NCI-H526 treated with DMSO at 0.1 percent for 48 hours (cell line): ENCODE data around the gene KRT9.

Source experiments
- DNase-seq: peaks from one replicate; lab custom pipeline; 2025; lab: John Stamatoyannopoulos, UW

Gene KRT9

DNA sequence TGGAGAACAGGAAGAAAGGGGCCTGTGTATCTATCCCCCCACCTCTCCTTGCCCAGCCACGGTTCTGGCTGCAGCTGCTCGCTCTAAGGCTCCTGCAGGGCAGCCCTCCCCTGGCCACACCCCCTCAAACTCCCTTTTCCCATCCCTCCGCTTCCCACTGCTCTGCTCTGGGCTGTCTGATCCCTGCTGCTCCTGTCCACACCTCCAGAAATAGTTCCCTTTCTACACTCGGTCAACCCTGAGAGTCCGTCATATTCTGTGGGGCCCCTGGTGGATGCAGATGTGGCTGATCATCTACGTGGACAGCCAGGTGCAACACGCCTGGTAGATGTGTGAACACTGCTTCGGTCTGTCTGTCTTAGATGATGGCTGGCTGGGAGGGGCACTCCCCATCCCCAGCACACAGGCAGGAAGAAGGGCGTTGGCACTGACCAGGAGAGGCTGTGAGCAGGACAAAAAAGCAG is 24.4 kb downstream of the KRT9 start:
- DNase-seq: no peak

DNA sequence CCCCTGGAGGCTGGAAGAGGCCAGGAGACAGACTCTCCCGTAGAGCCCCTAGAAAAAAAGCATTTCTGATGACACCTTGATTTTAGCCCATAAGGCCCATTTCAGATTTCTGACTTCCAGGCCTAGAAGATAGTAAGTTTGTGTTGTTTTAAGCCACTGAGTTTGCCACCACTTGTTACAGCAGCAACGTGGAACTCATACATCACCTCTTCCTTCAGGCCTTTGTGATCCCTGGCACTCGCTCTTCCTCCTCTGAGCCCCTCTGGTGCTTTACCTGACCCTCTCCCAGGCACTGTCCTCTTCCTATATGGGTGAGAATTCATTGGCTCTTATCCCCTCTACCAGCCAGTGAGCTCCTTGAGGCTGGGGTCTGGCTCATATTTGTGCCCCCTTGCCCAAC is 25.0 kb downstream of the KRT9 start:
- no peak for DNase-seq

DNA sequence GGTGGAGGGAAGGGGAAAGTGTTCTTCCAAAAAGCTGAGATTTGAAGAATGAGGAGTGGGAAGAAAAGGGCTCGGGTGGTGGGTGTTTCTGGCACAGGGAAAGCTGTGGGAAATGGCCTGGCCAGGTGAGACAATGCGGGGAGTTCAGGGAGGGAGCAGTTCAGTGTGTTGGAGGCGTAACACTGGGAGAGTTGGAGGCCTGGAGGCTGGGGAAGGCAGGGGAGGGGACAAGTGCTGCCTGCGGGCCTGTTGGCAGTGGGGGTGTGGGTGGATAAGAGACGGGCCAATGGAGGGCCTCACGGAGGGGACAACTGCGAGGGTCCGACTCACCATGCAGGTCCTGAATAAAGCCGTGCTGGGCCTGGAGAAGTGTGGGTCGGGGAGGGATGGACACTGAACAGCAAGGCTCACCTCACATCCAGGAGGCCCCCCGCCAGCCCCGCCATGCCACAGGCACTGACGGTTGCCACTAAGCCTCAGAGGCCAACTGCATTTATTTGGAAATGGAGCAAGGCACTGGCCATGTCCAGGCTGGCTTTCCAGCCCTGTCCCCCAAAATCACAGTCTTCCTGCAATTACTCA is 25.9 kb downstream of the KRT9 start:
- DNase-seq: no peak

DNA sequence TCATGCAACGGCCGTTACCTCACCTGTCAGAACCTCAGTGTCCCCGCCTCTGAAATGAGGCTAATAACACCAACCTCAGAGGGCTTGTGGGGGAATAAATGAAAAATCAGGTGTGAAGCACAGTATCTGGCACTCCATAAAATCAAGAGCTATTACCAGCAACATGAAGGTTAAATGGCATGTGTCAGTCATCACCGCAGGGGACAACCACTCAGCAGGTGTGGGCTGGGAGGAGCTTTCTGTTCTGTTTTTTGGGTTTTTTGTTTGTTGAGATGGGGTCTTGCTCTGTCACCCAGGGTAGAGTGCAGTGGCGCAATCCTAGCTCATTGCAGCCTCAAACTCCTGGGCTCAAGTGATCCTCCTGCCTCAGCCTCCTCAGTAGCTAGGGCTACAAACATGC is 26.9 kb downstream of the KRT9 start:
- DNase-seq: no peak

DNA sequence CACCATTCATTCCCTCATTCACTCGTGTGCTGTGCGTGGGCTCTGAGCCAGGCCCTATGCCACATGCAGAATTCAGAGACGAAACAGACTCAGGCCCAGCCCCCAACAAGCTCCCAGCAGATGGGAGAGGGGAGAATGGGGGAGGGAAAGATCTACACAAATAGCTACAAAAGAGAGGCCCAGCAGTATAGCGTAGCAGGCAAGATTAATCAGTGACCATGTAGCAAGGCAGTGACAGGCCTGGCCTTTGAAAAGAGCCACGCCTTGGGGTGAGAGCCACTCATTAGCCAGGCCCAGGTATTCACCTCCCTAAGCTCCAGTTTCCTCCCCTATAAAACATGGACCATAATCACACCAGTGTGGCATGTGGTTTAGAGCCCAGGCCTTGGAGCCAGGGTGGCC is 27.4 kb downstream of the KRT9 start:
- DNase-seq: no peak

DNA sequence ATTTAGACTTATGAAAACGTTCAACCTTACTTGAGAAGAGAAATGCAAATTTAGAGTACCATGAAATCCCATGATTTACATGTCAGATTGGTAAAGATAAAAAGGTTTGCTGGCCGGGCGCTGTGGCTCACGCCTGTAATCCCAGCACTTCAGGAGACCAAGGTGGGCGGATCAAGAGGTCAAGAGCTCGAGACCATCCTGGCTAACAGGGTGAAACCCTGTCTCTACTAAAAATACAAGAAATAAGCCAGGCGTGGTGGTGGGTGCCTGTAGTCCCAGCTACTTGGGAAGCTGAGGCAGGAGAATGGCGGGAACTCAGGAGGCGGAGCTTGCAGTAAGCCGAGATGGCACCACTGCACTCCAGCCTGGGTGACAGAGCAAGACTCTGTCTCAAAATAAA is 29.1 kb downstream of the KRT9 start:
- peak; percentile 77 for DNase-seq

DNA sequence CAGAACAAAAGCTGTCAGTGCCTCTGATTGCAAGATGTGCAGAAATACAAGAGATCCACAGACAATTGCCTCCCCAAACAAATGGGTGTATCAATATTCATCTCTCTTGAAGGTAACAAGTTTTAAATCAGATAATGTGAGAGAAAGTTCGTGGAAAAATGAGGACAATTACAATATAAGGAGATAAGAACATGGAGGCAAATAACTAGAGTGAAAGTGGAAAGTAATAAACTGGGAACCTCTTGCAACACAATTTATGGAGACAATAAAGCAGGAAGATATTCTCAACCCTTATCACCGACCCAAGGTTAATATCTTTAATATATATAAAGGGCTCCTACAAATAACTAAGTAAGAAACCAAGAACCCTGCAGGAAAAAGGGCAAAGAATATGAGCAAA is 29.5 kb downstream of the KRT9 start:
- no peak for DNase-seq

DNA sequence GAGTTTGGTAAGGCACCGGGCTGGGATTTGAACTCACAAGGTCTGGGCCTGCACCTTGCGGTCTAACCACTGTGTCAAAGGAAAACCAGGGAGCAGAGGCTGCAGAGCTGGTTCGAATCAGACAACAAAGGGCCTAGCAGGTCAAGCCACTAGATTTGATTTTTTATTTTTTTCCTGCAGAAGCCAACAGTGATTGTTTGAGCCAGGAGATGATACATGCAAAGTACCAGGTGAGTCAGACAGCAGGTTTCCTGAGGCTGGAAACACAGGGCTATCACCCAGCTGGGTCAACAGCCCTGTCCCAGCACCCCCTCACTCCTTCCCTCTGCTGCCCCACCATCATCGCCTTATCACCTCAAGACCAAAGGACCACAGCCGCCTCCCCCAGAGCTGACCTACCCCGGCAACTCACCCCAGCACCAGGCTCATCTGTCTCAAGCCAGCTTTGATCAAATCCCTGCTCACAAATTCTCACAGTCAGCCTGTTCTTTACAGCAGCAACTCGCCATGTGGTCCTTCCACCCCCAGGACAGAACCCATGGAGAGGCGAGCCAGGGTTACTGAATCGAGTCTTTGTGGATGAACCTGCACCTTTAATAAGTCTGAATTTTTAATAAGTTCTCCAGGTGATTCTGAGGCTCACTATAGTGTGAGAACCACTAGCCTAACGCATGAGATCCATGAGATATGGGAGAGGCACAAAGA is 30.8 kb downstream of the KRT9 start:
- peak; percentile 55 for DNase-seq

DNA sequence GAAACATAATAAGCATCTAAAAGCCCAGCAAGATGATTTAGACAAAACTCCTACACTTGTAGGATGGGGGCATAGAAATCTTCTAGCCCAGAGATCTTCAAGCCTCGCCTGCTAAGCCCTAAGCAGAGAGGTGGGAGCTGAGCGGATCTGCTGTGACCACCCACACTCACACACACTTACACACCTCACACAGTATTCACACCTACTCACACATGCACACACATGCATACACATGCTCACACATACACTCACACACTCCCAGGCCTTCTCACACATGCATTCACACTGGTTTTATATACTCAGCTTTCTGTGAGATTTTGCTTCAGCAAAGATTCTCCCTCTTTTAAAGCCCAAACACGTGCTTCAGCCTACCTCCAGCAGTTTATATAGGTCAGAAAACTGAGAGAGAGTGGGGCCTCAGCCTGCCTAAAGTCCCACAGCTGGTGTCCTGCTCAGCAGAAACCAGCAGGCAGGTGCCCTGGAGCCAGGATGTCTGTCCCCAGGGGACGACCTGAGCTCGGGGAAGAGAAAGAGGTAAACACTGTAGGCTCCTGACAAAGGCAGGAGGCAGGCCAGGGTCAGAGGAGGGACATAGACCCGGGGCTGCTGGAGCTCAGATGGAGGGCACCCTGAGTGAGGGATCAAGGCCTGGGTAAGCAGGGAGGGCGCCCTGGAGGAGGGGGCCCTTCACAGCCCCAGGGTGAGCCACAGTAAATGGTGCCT is 31.7 kb downstream of the KRT9 start:
- no peak for DNase-seq

DNA sequence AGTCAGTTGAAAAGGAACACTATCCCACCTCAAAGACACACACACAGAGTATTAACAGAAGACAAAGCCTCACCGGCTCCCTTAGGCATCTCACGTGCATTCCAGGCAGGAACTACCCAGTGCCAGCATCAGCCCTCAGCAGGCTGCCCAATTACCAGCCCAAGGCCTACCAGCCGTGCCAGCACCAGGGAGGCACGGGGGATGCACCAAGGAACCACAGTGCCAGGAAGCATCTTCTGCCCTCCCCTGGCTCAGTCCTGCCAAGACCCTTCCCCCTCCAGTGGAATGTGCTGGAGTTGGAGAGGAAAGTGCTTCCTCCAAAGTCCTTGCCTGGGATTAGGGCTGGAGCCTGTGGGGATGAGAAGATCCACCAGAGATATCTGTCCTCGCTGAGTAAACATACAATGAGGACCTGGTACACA is 32.8 kb downstream of the KRT9 start:
- DNase-seq: no peak

DNA sequence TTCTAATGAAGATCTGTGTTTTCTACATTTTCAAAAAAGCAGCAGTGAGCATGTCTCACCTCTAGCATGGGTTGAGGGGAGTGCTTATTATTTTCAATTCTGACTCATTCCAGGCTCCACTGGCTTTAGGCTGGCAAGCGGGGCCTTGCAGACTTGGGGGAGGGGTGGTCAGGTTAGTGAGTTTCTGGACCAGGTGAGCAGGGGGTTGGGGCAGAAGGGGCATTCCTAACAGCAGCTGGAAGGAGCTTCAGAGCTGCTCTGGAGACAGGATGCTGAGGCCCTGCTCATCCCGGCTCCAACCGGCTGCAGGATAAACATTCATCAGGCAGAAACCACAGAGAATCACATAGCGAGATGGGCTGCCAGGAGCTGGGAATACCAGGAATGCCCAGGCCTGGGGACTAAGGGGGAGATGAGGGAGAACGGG is 33.3 kb downstream of the KRT9 start:
- no peak for DNase-seq

DNA sequence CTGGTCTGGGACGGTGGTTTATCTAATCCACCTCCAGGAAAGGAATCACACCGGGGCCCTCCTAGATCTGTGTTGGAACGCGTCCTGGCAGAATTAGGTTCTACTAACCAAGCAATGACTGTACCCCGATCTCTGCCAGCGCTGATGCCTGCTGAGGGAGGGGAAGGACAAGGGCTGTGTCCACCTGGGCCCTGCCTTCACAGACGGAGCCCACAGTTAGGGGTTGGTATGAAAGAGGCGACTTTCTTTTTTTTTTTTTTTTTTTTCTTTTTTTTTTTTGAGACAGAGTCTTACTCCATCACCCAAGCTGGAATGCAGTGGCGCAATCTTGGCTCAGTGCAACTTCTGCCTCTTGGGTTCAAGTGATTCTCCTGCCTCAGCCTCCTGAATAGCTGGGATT is 33.9 kb downstream of the KRT9 start:
- DNase-seq: no peak

DNA sequence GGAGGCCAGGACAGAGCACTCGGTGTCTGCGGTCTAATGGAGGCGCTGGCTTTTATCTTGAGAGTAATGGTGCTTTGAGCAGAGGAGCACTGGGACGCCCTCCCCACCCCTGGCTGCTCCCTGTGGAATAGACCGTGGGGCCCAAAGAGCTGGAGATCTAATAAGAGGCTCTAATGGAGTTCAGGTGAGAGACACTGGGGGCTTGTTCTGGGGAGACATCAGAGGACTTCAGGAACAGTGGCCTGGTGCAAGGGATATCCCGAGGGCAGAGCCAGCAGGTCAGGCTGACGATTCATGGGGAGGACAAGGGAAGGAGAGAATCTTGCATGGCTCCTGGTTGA is 34.3 kb downstream of the KRT9 start:
- no peak for DNase-seq

DNA sequence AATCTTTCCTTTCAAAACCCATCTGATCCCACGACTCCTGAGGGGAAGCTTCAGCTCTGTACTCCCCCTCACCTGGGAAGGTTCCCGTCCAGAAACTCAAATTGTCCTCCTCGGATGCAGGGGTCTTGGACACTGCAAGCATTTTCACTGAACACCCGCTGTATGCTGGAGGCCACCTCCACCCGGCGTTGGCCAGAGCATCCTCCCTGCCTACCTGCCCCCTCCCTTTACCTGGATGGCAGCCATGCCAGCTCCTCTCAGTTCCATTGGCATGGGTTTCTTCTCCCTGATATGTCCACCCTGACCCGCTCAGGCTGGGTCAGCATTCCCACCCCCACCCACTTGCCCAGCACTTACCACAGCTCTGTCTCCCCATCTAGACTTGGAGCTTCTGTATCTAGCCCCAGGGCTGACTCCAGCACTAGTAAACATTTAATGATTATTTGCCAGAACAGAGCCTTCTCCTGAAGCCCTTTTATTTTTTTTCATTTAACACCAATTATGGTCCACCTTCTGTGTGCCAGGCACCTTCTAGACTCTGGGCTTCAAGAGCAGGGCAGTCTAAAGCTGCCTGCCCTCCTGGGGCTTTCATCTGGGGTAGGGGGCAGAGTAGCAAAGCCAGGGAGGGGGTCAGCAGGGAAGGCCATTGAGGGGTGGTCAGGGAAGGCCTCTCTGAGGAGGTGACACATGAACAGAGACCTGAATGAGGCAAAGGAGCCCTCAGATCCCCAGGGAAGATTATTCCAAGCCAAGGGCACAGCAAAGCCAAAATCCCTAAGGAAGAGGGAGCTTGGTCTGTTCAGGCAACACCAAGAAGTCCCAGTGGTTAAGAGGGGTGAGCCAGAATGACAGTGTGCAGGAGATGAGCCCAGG is 34.9 kb downstream of the KRT9 start:
- no peak for DNase-seq

DNA sequence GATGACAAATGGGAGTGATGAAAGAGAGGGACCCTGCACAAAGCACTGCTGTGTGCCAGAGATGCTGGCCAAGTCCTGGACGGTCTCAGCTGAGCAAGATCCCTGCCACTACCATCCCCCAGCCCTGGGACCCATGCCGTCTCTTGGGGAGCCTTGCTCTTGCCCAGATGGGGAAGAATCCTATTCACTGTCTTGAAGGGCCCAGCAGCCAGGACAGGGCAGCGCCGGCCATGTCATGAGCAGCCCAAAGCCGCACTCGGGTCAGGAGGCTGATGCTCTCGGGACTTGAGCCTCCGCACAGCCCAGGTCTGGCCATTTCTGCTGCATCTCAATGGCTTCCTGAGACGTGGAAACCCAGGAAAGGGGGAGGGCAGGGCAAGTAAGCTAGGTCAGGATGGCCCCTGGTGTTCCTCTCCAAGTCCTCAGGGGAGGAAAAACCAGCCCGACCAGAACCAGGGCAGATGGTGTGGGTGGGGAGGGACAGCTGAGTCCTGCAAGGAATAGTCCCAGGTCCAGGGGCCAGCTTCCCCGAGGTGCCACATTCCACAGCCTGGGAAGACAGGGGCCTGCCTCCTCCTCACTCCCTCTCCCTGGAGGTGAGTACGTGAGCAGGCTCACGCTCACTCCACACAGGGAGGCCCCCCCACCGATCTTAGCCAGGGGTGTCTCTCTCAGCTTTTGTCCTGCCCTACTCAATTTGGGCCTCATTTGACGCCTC is 35.9 kb downstream of the KRT9 start:
- no peak for DNase-seq

DNA sequence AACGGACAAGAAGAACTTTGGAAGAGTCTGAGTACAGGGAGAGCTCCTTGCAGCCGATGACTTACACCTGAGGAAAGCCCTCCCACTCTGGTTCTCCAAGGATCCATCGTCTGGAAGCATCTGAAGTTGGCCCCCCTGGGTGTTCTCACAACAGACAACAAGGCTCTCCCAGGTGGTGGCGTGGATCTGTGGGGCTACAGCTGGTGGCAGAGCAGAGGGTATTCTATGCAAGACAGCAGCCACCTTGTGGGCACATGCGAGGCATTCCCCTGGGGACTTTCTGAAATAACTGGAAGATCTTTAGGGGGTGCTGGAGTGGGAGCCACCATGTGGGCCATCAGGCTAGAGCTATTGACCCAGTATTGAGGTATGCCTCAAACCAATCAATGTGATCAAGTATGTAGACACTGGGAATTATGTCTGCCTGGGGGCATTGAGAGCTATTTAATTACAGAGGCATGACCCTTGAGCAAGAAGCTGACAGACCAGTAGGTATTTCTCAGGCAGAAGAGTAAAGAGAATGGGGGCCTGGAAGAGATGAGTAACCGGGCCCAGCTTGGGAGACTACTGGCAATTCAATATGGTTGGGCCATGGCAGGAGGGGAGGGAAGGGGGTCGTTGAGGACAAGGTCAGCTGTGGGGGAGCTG is 36.8 kb downstream of the KRT9 start:
- DNase-seq: no peak

DNA sequence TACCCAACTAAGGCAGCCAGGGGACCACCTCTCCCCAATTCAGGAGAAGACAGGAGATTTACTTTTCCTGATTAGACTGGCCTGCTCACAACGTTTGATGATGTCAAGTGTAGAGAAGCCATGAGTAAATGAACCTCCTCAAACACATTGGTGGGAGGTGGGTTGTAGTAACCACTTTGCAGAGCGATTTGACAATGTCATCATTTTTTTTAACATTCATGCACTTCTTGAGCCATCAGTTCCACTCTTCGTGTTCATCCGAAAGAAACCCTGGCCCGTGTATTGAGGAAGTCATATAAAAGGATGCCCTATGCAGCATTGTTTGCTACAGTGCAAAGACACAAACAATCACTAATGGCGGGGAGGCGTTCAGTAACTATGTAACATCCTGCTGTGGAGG is 38.2 kb downstream of the KRT9 start:
- no peak for DNase-seq

DNA sequence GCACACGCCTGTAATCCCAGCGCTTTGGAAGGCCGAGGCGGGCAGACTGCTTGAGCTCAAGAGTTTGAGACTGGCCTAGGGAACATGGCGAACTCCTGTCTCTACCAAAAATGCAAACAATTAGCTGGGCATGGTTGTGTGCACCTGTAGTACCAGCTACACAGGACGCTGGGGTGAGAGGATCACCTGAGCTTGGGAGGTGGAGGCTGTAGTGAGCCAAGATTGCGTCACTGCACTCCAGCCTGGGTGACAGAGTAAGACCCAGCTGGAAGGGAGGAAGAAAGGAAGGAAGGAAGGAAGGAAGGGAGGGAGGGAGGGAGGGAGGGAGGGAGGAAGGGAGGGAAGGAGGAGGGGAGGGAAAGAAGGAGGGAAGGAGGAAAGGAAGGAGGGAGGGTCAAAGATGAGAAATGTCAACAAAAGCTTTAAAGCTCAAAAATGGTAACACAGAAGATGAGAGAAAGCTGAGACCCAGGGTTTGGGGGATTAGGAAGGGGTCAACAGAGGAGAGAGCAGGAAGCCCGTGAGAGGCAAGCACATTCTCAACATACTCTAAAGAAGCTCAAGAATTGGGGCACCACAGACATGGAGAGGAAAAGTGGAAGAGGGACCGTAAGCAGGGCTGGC is 38.8 kb downstream of the KRT9 start:
- DNase-seq: no peak

DNA sequence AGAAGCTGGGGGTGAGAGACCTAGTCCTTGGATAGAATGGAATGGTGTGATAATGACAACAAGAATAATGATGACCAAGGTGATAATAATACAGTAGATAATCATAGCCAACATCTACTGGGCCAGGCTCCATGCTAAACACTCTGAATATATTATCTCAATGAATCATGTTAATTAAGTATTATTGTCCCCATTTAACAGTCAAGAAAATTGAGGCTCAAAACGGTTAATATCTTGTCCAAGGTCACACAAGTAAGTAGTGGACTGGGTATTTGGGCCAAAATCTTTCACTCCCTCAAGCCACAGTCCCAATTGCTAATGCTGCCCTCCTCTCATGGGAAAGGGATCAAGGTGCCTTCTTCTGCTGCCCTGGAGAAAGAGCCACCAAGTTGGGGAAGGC is 39.9 kb downstream of the KRT9 start:
- DNase-seq: no peak

DNA sequence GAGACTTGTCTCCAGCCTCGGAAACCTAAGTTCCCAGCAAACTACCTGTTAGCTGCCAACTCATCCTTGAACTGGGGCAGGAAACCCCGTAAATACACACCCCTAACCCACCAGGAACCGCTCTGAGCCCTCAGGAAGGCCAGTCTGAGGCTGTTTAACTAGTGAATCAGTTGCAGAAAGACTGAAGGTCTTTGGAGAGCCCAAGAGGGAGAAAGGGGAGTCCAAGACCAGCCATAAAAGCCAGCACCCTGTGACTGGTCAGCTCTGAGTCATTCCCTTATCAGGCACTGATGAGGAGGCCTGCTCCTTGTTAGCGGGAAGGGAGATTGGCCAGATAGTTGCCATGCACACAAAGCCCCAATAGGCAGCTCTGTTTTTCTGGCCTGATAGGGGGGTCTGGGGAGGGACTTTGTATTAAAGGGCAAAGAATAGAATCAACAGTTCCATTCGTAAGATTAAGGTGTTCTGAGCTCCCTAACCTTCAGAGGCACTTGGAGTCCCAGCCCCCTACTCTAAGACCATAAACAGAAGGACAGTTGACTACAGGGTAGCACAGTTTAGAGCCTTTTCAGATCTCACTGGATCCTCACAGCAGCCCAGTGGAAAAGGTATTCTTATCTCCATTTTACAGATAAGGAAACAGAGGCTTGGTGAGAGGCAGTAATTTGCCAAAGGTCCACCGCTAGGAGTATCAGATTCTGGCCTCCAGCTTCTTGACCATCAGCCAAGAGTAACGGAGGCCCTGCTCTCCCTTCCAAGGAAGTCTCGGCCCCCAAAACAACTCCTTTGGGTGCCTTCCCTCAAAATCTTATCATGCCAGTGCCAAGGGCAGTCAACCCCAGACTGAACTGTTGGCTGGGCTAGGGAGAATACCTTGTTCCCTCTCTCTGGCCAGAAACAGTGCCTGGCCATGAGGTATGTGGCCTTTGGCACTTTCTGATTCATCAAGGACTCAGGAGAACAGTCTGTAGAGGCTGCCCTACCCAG is 41.5 kb downstream of the KRT9 start:
- no peak for DNase-seq
